K562 (cell line): ENCODE measurements around the gene KCNB1. TPM values are rescaled to one million over a fixed set of nuclear protein-coding genes. Genes with fewer than 3 reads are reported as not detected.
A peak's percentile ranks its signal among the peaks of the same experiment; 100 is the strongest.

ENCODE experiments used
- ASH1L ChIP-seq: fragments of 450-650 bp; IDR thresholded peaks from 2 replicates; pipeline ENCODE4 v1.6.1; 2018; ENCODE audit warnings: borderline replicate concordance, mild to moderate bottlenecking, low read depth; ENCODE audit not compliant: partially characterized antibody
- CREM ChIP-seq: IDR thresholded peaks from 2 replicates; pipeline ENCODE4 v1.6.1; 2014; ENCODE audit warnings: antibody characterized with exemption, low read depth
- CTCF ChIP-seq, 3 experiments: IDR thresholded peaks in 2 of 3; conservative IDR thresholded peaks in 1 of 3; 2 replicates each; pipeline ENCODE4 v1.5.1; 2011 to 2012; ENCODE audit warnings: low read length in 3 of 3, mild to moderate bottlenecking in 3 of 3, control low read depth in 2 of 3, improper control_type of control experiment in 1 of 3, inconsistent platforms in 1 of 3, low read depth in 1 of 3, mixed read lengths in 1 of 3, moderate library complexity in 1 of 3; ENCODE audit not compliant: insufficient read depth in 2 of 3
- CTCFL ChIP-seq: IDR thresholded peaks from 2 replicates; pipeline ENCODE4 v1.6.1; 2011; ENCODE audit warnings: borderline replicate concordance, low read depth, mild to moderate bottlenecking, moderate library complexity, low read length; ENCODE audit not compliant: insufficient read depth, poor library complexity, severe bottlenecking
- DIDO1 ChIP-seq: fragments of 450-650 bp; IDR thresholded peaks from 2 replicates; pipeline ENCODE4 v1.6.1; 2016; ENCODE audit warnings: low read depth, missing biosample characterization, missing genetic modification characterization
- DMBX1 ChIP-seq: fragments of 250-450 bp; sonication (Bioruptor Pico); IDR thresholded peaks from 2 replicates; pipeline ENCODE4 v1.8.0; 2022; ENCODE audit warnings: inconsistent platforms, mild to moderate bottlenecking, moderate library complexity, borderline replicate concordance
- FOXK2 ChIP-seq, 2 experiments: fragments of 450-650 bp; IDR thresholded peaks in 1 of 2; conservative IDR thresholded peaks in 1 of 2; 2 replicates each; pipeline ENCODE4 v1.6.1; 2016; ENCODE audit warnings: low read depth in 2 of 2, mild to moderate bottlenecking in 1 of 2
- HNRNPH1 ChIP-seq: fragments of 200-400 bp; formaldehyde crosslinking; optimal IDR thresholded peaks from 2 replicates; pipeline ENCODE3; 2017; ENCODE audit warnings: low read depth, mild to moderate bottlenecking, low read length, moderate library complexity
- MYC ChIP-seq, 2 experiments: fragments of 250-450 bp in 1 of 2; sonication (Bioruptor Pico) in 1 of 2; IDR thresholded peaks; 2 replicates each; pipeline versions ENCODE4 v1.5.1 to v1.6.1; 2012 to 2021; ENCODE audit warnings: low read depth in 2 of 2, borderline replicate concordance in 1 of 2, improper control_type of control experiment in 1 of 2, low read length in 1 of 2, mild to moderate bottlenecking in 1 of 2, moderate library complexity in 1 of 2
- PHB ChIP-seq: fragments of 250-450 bp; sonication (Bioruptor Pico); IDR thresholded peaks from 2 replicates; pipeline ENCODE4 v1.5.0; 2021
- PHTF2 ChIP-seq: fragments of 250-450 bp; sonication (Bioruptor Pico); IDR thresholded peaks from 2 replicates; pipeline ENCODE4 v1.5.0; 2021; ENCODE audit warnings: mild to moderate bottlenecking
- POLR2B ChIP-seq: fragments of 450-650 bp; IDR thresholded peaks from 2 replicates; pipeline ENCODE4 v1.6.1; 2018; ENCODE audit warnings: low read depth; ENCODE audit not compliant: partially characterized antibody
- SAFB ChIP-seq: fragments of 200-400 bp; formaldehyde crosslinking; IDR thresholded peaks from 2 replicates; pipeline ENCODE4 v1.6.1; 2017; ENCODE audit warnings: low read depth, low read length, borderline replicate concordance
- SLC30A9 ChIP-seq: fragments of 250-450 bp; sonication (Bioruptor Pico); IDR thresholded peaks from 2 replicates; pipeline ENCODE4 v1.8.0; 2022; ENCODE audit warnings: mild to moderate bottlenecking, moderate library complexity
- SMAD4 ChIP-seq: fragments of 250-450 bp; sonication (Bioruptor Pico); conservative IDR thresholded peaks from 2 replicates; pipeline ENCODE4 v1.8.0; 2021; ENCODE audit warnings: inconsistent platforms, mild to moderate bottlenecking, moderate library complexity
- SRF ChIP-seq, 2 experiments: fragments of 250-450, 450-650 bp in 1 of 2; sonication (Bioruptor Pico) in 1 of 2; sonication (generic) in 1 of 2; formaldehyde crosslinking; IDR thresholded peaks; 2 replicates each; pipeline versions ENCODE4 v1.5.0 to v1.5.1; 2020 to 2022; ENCODE audit warnings: mild to moderate bottlenecking in 1 of 2, missing genetic modification reagents in 1 of 2
- TARDBP ChIP-seq: fragments of 450-650 bp; IDR thresholded peaks from 2 replicates; pipeline ENCODE4 v1.6.1; 2016
- THRAP3 ChIP-seq: fragments of 450-650 bp; IDR thresholded peaks from 2 replicates; pipeline ENCODE4 v1.6.1; 2016; ENCODE audit warnings: mild to moderate bottlenecking, inconsistent platforms, borderline replicate concordance
- ZNF143 ChIP-seq: sonication (generic); formaldehyde crosslinking; IDR thresholded peaks from 2 replicates; pipeline ENCODE4 v1.9.0; 2022; ENCODE audit warnings: mild to moderate bottlenecking, missing genetic modification reagents
- ZNF24 ChIP-seq: fragments of 450-650 bp; IDR thresholded peaks from 2 replicates; pipeline ENCODE4 v1.6.1; 2016
- ZNF445 ChIP-seq: fragments of 250-450 bp; sonication (Bioruptor Pico); IDR thresholded peaks from 2 replicates; pipeline ENCODE4 v1.4.0; 2020; ENCODE audit warnings: low read depth, mild to moderate bottlenecking, moderate library complexity
- ZNF583 ChIP-seq: fragments of 250-450 bp; sonication (Bioruptor Pico); IDR thresholded peaks from 2 replicates; pipeline ENCODE4 v1.4.0; 2020
- polyA plus RNA-seq, 8 experiments: library from polyadenylated mRNA; depleted of rRNA in 4 of 8; stranded (reverse) in 5 of 8; unstranded in 3 of 8; fragments of >200 nt; fragmentation: Nextera tagmentation in 2 of 8; fragmentation: Illumina TruSeq in 1 of 8; extraction: Ambion mirVana in 2 of 8; extraction: Trizol in 1 of 8; gene quantifications; 2 replicates each; pipeline versions ENCODE4 v1.2.1 to v1.2.3, GENCODE V29; 2011 to 2014; ENCODE audit warnings: inconsistent platforms in 1 of 8, missing spikeins in 1 of 8
- total RNA-seq, 7 experiments: library from RNA; depleted of rRNA in 6 of 7; stranded (reverse); fragments of >200 nt in 6 of 7; fragmentation: Illumina TruSeq in 2 of 7; extraction: Trizol in 2 of 7; gene quantifications; 2 replicates each; pipeline versions ENCODE4 v1.2.1 to v1.2.3, GENCODE V29; 2011 to 2021; ENCODE audit warnings: low replicate concordance in 1 of 7
- TF ChIP-seq, protein P1 (sequence below): fragments of 250-450 bp; sonication (Bioruptor Pico); IDR thresholded peaks from 2 replicates; pipeline ENCODE4 v1.5.0; 2021

Gene KCNB1
- total and polyA plus RNA-seq, 9 of the 15 experiments (the other 6 are each of a cell fraction or from before 2014, with no cell fraction given): 0.01 to 0.06 TPM; not detected in 7

- TF ChIP-seq, protein P1, sequence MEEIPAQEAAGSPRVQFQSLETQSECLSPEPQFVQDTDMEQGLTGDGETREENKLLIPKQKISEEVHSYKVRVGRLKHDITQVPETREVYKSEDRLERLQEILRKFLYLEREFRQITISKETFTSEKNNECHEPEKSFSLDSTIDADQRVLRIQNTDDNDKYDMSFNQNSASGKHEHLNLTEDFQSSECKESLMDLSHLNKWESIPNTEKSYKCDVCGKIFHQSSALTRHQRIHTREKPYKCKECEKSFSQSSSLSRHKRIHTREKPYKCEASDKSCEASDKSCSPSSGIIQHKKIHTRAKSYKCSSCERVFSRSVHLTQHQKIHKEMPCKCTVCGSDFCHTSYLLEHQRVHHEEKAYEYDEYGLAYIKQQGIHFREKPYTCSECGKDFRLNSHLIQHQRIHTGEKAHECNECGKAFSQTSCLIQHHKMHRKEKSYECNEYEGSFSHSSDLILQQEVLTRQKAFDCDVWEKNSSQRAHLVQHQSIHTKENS: no peak
- no peak for TF ChIP-seq MYC (IDR thresholded peaks at IDR 0.05; ENCODE audit: low read depth, low read length)
- no peak for TF ChIP-seq MYC (CRISPR knock-in tag; IDR thresholded peaks at IDR 0.05; ENCODE audit: borderline replicate concordance, low read depth)
- no peak for TF ChIP-seq ZNF445 (CRISPR knock-in tag)
- peak; percentile 92 for TF ChIP-seq CTCFL
- no peak for TF ChIP-seq THRAP3
- 0 out of 2 replicates have a peak, but pooled peaks have one; percentile 19 for TF ChIP-seq CREM
- 0 out of 2 replicates have a peak, but pooled peaks have one; percentile 39 for TF ChIP-seq SMAD4
- peak; percentile 79 for TF ChIP-seq ZNF24
- TF ChIP-seq ZNF143 (CRISPR knock-in tag): no peak
- TF ChIP-seq HNRNPH1: no peak
- TF ChIP-seq FOXK2 (conservative IDR thresholded peaks at IDR 0.05 in 1 of 2, IDR thresholded peaks at IDR 0.05 in 1 of 2; ENCODE audit: low read depth in 2 of 2): no peak
- TF ChIP-seq SLC30A9: no peak
- TF ChIP-seq DMBX1 (CRISPR knock-in tag): no peak
- no peak for TF ChIP-seq DIDO1 (tag)
- TF ChIP-seq ZNF583 (CRISPR knock-in tag): 0 out of 2 replicates have a peak, but pooled peaks have one; percentile 29
- no peak for TF ChIP-seq ASH1L
- TF ChIP-seq POLR2B: no peak
- TF ChIP-seq SAFB: no peak; the same call in 1 of the 2 replicates
- peak; percentile 67 to 91 (median 75) for TF ChIP-seq CTCF (IDR thresholded peaks at IDR 0.05 in 2 of 3, conservative IDR thresholded peaks at IDR 0.05 in 1 of 3; ENCODE audit: insufficient read depth in 2 of 3, low read depth in 1 of 3, low read length in 3 of 3)
- no peak for TF ChIP-seq PHTF2
- TF ChIP-seq PHB: no peak
- TF ChIP-seq SRF (CRISPR knock-in tag; IDR thresholded peaks at IDR 0.05): no peak
- no peak for TF ChIP-seq TARDBP
These were observed 2.0 kb upstream of the KCNB1 start (continued) for GRCh38 chr20:49484180-49485140.
